GM20000 (cell line): Measurements from ENCODE around the gene PSMB3.

Experiments
- DNase-seq: peaks from one replicate; pipeline ENCODE4 v3.0.0; 2012; ENCODE audit warnings: low spot score
- CTCF ChIP-seq: IDR thresholded peaks from 2 replicates; pipeline ENCODE4 v1.5.1; 2012; ENCODE audit warnings: mild to moderate bottlenecking, control low read depth; ENCODE audit errors: extremely low read depth, missing control alignments

The PSMB3 gene

DNA sequence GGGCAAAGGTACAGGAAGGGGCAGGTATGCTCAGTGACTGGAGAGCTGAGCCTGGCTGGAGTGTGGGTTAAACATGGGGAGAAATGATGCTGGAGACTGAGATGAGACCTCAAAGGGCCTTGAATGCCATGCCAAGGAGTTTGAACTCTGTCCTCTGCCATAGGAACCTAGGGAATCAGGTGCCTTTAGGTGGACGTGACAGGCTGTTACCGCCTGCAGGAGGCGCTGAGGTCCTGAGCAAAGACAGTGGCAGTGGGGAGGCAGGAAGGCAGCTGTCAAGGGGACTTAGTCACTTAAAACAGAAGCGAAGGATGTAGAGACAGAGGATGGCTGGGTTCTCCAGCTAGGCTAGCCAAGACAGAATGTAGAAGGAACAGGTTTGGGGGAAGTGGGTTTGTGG is 9.1 kb downstream of the PSMB3 start:
- peak; percentile 19 for TF ChIP-seq CTCF
- DNase-seq = no peak

- no peak for DNase-seq
- TF ChIP-seq CTCF = no peak
Observed at GRCh38 chr17:38762231-38762630, 9.7 kb downstream of the PSMB3 start.

GRCh38 chr17:38766341-38766740 is 13.8 kb downstream of the PSMB3 start:
- TF ChIP-seq CTCF = no peak
- DNase-seq = no peak

DNA sequence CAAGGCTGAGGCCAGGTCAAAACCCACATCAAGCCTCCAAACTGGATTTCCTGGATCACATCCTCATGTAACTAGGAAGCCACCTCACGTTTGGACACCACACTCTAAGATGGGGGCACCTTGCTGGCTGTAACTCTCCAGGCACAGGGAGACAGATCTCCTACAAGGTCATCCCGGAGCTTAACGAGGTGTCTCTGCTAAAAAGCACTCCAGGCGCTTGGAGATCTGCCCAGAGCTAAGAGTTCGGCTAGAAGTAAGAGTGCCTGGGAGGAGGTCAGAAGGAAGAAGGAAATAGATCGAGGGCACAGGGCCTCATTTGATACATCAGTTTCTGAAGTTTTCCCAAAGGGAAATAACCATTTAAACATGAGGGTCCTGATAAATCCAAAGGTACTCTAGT is 15.9 kb downstream of the PSMB3 start:
- DNase-seq = no peak
- no peak for TF ChIP-seq CTCF

DNA sequence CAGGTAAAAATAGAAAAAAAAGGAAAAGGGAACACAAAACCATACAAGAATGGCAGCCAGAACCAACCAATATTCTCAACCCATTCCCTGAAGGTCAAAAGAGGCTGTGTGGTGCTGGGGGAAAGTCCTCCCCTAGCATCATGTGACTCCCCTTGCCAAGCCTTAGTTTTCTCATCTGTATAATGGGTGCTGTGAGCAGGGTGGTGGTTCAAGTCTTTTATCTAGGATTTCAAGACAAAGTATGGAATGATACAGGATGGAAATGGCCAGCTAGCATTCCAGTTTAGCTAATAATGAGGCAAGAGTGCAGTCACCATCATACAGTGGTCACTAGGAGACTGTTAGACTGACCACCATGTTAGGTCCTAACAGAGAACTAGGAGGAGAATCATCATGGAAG is 20.7 kb downstream of the PSMB3 start:
- DNase-seq = no peak
- TF ChIP-seq CTCF = no peak

- TF ChIP-seq CTCF = no peak
- no peak for DNase-seq
Observed at GRCh38 chr17:38777641-38778250, 25.2 kb downstream of the PSMB3 start.

- no peak for DNase-seq
Observed at GRCh38 chr17:38779965-38780752, 27.6 kb downstream of the PSMB3 start.

More at GRCh38 chr17:38779965-38780752, 27.6 kb downstream of the PSMB3 start:
- TF ChIP-seq CTCF = no peak
